GM18868 (cell line): ENCODE measurements around the gene THOP1.
"Not testable (repeated sequence)": the region's sequence is repeated elsewhere in the genome, so short reads cannot be mapped to it uniquely, and the experiment has no call there.

Experiments used
- ATAC-seq: cut with Tn5 transposase; IDR thresholded peaks from one replicate; pipeline ENCODE4 v1.9.1; 2021; ENCODE audit warnings: mild to moderate bottlenecking, moderate library complexity; ENCODE audit not compliant: unreplicated experiment

The THOP1 gene

GRCh38 chr19:2815191-2815614 is 29.9 kb downstream of the THOP1 start:
- no peak for ATAC-seq

DNA sequence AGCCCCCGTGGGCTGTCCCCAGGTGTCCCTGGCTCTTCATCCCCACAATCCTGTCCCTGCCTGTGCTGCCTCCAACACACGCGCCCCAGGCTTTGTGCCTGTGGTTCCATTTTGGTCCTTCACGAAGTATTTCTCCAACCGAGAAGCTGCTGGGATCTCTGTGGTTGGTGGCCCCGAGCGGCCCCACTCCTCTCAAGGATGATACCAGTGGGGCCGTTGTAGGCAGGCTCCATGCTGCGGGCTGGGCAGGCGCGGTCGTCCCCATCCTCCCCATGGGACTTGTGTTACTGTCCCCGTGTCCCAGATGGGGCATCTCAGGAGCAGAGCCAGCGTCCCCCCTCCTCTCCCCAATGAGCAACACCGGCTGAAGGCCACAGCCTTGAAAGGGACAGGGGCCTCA is 30.6 kb downstream of the THOP1 start:
- no peak for ATAC-seq

DNA sequence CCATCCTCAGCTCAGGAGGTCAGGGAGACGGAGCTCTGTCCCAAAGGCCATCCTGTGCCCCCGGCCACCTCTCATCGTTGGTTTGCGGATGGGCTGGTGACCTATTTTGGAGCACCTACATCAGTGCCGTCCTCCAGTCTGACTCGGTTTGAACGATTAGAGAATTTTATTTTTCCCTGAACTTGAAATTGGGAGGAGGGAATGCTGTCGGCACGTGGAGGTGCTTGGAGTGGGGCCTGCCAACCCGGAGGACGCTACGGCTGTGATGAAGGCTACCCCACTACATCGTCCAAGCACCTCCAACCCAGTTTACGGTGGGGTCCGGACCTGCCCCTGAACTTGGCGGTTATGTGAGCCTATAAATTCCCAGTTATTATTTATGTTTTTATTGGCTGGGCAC is 31.3 kb downstream of the THOP1 start:
- no peak for ATAC-seq

DNA sequence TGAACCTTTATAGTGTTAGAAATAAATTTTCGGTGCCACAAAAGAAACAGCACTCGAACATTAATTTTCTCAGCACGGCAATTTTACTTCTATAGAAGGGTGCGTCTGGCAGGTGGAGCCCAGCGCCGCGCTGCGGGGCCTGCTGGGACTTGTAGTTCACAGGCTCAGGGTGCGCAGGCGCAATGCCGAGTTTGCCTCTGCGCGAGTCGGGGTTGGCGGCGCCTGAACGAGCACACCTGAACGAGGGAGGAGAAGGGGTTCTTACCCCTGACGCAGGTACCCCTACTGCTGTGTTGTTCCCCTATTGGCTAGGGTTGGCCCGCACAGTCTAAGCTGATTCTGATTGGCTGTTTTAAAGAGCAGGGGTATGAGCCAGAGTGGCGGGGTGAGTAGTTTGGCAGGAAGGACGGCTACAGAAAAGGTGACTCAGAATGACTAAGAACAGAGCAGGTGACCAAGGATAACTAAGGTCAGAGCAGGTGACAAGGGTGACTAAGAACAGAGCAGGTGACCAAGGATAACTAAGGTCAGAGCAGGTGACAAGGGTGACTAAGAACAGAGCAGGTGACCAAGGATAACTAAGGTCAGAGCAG is 32.0 kb downstream of the THOP1 start:
- ATAC-seq: not testable (repeated sequence)

DNA sequence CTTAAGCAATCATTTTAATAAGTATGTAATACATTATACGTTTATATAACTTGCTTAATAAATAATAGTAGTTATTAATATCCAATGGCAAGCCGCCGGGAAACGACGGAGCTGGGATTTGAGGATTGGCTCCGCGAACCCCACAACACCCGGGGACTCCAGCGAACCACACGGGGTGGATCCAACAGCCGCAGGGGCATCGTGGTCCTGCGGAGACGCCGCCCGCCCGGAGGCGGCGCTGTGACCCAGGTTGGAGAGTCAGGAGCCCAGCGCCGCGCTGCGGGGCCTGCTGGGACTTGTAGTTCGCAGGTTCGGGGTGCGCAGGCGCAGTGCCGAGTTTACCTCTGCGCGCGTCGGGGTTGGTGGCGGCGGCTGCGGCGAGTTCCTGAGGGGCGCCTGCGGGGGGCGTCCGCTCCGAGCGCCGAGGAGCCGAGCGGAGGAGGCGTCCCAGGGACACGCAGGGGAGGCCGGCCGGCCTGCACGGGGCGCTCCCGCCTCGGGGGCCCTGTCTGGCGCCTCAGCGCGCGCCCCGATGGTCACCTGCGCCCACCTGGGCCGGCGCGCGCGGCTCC is 34.3 kb downstream of the THOP1 start, which contains the start of gene ZNF554:
Gene ZNF554 (plus strand): TSS at position 329 of the 572 bp plus-strand sequence. CDS start 204 bp downstream, at position 533.
- ATAC-seq: peak; percentile 81

DNA sequence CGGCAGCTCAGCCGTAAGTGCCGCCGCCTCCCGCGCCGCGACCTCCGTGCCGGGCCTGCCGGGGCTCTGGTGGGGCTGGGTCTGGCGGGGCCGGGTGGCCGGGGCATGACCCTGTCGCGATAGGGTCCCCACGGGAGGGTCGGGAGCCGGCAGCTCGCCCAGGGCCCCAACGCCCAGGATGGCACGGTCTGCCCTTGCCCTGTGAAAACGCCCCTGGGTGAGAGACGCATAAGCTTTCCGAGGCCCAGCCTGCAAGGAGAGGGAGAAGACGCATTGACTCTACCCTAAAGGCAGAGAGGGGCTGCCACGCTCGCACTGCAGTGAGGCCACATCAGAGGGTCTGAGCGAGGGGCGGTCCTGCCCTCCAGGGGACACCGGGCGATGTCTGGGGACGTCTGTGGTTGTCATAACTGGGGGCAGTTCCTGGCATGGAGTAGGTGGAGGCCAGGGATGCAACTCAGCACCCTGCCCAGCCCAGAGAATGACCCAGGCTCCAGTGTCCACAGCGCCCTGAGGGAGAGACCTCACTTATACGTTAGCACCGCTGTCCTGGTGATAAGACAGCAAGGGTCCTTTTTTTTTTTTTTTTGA is 34.9 kb downstream of the THOP1 start:
- ATAC-seq: no peak

- no peak for ATAC-seq
Measured at GRCh38 chr19:2822846-2823245, 37.5 kb downstream of the THOP1 start.

DNA sequence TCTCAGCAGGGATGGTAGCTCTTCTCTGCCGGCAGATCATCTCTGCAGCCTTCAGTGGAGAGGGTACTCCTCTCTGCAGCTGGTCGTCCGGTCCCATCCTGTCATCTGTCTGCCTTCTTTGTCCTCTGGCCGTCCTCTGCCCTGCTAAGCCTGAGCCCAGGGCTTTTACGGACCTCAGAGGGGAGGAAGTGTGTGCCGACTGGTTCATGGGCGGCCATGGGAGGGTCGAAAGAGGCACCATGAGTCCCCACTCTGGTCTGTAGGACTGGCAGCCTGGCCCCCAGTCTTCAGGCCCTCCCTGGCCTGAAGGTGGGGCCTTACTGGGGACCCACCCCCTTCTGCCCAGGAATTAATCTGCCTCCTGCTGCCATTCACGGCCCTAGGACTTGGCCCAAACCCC is 38.3 kb downstream of the THOP1 start:
- no peak for ATAC-seq

DNA sequence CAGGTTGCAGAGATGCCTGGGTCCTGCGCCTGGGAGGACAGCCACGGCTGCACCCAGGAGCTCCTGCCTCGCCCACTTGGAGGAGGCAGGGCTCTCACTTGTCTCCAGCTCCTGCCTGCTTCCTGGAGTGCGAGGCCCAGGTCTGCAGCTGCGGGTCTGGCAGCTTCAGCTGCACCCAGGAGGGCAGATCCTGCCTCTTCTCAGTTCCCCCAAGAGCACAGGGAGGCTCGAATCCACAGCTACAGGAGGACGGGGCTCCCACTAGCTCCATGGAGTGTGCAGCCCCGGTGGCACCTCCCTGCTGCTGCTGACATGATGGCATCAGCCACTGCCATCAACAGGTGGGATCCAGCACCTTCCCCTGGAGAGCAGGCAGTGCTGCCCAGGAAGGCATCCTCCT is 38.8 kb downstream of the THOP1 start:
- no peak for ATAC-seq

- no peak for ATAC-seq
Measured at GRCh38 chr19:2827022-2827421, 41.7 kb downstream of the THOP1 start.

- ATAC-seq: no peak
Measured at GRCh38 chr19:2827840-2828489, 42.7 kb downstream of the THOP1 start.

- no peak for ATAC-seq
Measured at GRCh38 chr19:2834294-2834871, 49.1 kb downstream of the THOP1 start.

GRCh38 chr19:2837430-2837829 is 52.1 kb downstream of the THOP1 start:
- ATAC-seq: no peak

DNA sequence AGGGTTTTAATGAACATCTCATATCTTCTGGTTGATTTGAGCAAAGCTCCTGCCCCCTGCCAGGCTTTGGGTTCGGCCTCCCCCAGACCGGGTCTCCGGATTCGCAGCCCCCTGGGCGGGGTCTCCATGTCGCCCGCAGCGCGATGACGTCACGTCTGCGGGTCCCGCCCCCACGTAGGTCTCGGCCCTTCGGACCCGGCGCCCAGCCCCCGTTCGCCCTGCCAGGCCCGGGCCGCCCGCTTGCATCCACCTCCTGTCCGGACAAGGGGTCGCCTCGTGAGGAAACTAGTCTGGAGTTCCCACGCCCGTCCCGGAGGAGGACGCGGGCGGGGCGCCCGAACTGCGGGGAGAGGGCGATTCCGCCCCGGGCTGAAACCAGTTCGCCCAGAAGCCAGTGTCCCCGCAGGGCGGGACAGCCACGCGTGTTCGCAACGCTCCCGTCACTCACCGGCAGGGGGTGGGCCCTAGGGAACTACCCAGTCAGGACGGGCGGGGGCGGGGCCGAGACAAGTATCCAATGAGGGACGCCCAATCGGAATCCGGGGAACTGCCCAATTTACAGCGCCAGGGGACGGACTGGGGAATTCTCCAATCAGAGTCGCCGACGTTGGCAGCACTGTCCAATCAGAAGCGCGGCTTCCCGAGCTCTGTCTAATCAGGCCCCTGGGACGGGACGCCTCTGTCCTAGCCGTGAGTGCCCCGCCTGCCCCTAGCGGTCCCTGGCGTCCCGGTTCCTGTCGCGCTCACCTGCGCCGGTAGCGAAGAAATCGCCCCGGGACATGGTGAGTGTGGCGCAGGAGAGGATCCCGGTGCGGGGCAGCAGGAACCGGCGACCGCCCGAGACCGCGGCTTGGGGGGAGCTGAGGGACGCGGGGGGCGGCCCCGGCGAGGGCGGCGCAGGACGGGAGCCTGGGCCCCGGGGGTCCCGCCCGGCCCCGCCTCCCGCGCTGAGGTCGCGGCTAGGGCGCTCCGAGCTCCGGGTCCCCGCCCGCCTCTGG is 55.8 kb downstream of the THOP1 start, which contains the start of gene ZNF555:
Gene ZNF555 (plus strand): TSS at position 682 of the 998 bp plus-strand sequence. CDS start 98 bp downstream, at position 780.
- peak; percentile 93 for ATAC-seq

DNA sequence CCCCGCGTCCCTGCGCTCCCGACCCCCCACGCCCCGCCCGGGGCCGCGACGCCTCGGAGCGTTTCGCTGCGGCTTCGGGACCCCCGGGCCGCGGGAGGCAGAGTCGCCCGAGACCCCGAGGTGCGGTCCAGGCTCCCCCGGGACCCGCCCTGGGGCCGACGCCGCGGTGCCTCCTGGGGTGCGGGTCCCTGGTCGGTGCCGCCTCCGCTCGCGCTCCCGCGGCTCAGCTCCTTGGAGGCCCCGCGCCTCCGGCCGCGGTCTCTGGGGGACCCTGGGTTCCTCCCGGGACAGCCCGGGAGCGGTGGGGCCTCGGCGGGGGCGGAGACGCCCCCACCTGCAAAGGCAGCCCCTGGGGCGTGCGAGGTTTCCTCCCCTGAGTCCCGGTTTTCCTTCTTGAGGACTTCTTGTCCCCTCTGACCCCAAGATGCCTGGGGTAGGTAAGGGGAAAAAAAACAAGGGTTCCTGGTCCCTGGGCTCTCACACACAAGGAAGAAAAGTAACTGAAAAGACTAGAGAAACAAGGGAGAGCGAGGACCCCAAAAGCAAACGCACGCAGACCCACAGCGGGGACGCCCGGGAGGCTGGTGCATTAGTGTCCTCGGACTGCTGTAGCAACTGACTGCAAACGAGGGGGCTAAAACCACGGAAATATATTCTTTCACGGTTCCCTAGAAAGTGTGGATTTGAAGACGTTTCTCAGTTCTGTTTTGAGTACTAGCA is 56.7 kb downstream of the THOP1 start:
- peak; percentile 5 for ATAC-seq

DNA sequence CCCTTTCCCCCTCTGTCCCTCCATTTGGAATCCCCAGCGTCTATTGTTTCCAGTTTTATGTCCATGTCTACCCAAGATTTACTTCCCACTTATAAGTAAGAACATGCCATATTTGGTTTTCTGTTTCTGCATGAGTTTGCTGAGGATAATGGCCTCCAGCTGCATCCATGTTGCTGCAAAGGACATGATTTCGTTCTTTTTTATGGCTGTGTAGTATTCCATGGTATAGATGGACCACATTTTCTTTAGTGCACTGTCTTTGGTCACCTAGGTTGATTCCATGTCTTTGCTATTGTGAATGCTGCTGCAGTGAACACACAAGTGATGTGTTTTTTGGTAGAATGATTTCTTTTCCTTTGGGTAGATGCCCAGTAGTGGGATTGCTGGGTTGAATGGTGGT is 59.8 kb downstream of the THOP1 start:
- no peak for ATAC-seq

DNA sequence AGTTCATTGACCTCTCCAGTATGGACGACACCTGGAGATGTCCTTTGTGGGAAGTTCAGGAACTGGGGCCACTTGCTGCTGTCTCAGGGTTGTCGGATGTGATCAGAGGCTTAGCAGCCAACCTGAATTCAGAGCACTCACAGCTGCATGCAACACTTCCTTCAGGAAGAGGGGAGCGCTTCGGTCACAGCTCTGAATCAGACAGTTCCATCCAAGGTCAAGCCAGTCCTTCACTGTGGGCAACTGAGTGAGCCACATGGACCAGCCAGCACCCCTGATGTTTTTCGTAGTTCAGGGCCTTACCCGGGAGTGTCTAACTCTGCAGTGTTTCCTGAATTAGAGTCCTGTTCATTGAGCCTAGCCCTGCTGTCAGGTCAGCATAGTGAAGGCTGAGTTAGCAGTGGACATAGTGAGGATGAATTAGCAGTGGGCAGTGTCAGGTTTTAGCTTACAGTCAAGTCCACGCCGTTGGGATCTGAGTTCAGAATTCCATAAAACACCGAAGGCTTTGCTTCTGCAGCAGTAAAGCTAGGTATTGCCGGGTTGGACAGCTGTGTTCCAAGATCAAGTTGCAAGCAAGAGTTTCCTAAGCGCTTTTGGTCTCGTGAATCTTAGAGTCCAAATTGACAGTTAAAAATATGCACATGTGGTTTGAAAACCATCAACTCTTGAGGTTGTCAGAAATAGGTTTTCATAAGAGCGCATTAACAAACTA is 61.0 kb downstream of the THOP1 start:
- no peak for ATAC-seq

- ATAC-seq: no peak
Measured at GRCh38 chr19:2847507-2847906, 62.2 kb downstream of the THOP1 start.

DNA sequence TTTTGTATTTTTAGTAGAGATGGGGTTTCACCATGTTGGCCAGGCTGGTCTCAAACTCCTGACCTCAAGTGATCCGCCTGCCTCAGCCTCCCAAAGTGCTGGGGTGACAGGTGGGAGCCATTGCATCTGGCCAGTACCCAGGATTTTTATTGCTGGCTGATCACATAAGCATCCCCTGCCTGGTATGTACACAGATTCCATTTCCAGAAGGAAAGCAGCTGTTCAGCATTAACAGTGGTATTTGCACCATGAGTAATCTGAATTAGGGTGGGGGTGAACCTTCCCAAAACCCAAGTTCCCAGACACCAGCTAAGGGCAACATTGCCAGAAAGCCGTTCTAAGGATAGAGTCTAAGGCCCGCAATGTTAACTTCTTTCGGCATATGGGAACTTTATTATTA is 63.3 kb downstream of the THOP1 start:
- no peak for ATAC-seq
